Measurements from ENCODE around the gene IFITM1.
"Not testable (repeated sequence)": the region's sequence is repeated elsewhere in the genome, so short reads cannot be mapped to it uniquely, and the experiment has no call there.

The IFITM1 gene

GRCh38 chr11:309979-310572, 3.8 kb upstream of the IFITM1 start:
- not testable (repeated sequence) for DNase-seq

DNA sequence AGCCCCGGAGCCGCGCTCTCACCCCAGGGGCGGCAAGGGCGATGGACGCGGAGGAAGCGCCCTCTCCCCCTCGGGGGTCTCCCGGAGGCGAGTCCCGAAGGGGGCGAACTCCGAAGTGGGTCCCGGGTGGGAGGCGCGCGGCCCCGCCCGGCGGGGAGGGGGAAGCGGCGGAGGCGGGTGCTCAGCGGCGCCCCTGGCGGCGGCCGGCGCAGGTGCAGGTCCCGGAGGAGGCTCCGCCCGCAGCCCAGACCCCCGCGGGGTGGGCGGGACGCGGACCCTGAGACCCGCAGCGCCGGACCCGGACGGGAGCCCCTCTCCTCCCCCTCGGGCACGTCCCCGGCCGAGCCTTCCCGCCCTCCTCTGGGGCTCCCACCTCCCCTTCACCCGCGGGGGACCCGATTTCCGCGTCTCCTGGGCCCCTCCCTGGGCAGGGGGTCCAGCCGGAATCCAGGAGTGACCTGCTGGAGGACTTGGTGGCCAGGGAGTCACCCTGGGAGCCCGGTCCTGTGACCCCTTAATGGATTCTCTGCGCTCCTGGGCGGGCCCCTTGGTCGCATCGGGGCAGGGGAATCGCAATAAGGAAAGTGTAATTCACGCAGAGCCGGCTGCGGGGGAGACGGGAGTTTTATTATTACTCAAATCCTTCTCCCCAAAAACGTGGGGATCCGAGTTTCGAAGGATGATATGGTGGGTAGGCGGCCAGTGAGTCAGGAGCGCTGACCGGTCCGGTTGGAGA, 2.7 kb upstream of the IFITM1 start:
- DNase-seq = not testable (repeated sequence)

DNA sequence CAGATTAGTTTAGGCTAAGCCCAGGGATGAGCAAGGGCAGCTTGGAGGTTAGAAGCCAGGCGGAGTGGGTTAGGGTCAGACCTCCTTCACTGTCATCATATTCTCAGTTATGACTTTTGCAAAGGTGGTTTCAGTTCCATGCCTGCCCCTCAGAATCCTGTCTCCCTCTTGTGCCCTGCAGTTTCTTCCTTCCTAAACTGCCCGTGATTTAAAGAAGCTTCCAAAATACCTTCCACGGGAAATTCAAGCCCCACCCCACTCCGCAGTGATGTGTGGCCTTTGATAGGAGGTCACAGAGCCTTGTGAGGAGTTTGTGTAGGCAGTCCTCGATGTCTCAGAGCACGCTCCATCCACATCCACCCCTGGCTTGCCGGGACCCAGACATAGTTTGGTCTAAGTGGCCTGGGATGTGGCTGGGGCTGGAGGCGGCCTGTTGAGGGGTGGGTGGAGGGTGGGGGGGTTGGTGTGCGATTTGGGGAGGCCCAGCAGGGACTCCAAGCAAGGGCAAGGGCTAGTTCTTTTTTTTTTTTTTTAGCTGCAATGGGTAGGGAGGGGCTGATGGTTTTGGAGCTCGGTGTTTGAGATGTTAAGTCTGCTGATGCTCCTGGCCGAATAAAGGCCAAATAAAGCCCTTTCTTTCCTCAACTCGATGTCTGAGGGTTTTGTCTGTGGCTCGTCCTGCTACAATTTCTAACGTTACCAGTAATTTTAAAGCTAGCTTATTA, 1.6 kb upstream of the IFITM1 start:
- no peak for DNase-seq

GRCh38 chr11:313304-313786, 495 bp upstream of the IFITM1 start:
- no peak for DNase-seq

- not testable (repeated sequence) for DNase-seq
Measured at GRCh38 chr11:314554-314875, 675 bp downstream of the IFITM1 start.

GRCh38 chr11:315051-315481, 1.2 kb downstream of the IFITM1 start:
- DNase-seq = no peak

GRCh38 chr11:315516-315994, 1.7 kb downstream of the IFITM1 start:
- DNase-seq = no peak

DNA sequence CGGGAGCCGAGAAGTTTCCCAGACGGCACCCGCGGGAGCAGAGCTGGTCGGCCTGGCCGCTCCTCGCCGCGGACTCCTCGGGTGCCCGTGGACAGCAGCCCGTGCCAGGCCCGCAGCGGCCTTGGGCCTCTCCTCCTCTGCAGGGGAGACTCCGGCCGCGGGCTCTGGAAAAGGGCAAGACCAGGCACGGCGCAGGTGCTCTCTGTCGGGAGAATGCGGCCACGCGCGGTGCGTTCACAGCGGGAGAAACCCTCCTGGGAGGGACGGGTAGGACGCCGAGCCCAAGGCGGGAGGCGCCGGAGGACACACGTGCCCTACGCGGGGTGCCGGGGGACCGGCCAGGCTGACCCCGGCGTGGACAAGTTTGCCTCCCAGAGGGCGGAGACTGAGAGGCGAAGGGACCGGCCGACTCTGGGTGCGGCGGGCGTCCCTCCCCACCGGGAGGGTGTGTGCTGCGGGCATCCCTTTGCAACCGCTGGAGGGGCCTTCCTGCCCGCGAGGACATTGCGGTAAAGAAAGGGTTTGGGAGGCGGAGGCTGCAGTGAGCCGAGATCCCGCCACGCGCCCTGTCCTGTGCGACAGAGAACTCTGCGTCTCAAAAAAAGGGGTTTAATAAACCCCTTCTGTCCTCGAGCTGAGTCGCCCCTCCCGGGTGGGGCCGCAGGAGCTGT, 2.3 kb downstream of the IFITM1 start:
- no peak for DNase-seq

- no peak for DNase-seq
Measured at GRCh38 chr11:316891-317301, 3.1 kb downstream of the IFITM1 start.

DNA sequence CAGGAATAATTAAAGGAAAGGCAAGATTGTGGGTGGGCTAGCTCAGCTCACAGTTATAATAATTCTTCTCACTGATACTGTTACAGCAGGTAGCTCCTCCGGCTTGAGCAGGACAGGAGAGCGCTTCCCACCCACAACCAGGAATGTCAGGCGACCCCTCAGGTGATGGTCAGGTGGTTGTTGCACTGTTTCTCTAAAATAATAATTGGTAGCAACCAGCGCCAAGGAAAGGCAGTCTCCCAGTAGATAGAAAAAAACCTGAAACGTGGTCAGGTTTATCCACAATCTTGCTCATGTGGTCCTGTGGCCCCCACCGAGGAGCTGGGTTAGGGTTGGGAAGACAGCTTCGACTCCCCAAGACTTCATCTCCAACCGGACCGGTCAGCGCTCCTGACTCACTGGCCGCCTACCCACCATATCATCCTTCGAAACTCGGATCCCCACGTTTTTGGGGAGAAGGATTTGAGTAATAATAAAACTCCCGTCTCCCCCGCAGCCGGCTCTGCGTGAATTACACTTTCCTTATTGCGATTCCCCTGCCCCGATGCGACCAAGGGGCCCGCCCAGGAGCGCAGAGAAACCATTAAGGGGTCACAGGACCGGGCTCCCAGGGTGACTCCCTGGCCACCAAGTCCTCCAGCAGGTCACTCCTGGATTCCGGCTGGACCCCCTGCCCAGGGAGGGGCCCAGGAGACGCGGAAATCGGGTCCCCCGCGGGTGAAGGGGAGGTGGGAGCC, 4.0 kb downstream of the IFITM1 start:
- DNase-seq = not testable (repeated sequence)

DNA sequence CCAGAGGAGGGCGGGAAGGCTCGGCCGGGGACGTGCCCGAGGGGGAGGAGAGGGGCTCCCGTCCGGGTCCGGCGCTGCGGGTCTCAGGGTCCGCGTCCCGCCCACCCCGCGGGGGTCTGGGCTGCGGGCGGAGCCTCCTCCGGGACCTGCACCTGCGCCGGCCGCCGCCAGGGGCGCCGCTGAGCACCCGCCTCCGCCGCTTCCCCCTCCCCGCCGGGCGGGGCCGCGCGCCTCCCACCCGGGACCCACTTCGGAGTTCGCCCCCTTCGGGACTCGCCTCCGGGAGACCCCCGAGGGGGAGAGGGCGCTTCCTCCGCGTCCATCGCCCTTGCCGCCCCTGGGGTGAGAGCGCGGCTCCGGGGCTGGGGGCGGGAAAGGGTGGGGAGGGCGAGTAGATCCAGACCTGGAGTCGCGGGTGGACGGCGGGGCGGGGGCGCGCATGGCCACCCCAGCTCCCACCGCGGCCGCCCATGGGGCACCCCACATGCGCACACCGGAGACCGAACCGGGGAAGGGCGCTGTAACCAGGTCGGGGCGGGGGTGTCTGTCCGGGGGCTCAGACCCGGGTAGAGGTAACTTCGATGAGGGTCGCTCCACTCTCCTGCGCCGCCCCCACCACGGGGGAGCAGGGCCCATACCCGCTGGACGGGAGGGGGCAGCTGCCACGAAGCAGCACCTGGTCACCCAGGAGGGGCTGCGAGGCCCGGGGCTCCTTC, 4.7 kb downstream of the IFITM1 start:
- DNase-seq = not testable (repeated sequence)

DNA sequence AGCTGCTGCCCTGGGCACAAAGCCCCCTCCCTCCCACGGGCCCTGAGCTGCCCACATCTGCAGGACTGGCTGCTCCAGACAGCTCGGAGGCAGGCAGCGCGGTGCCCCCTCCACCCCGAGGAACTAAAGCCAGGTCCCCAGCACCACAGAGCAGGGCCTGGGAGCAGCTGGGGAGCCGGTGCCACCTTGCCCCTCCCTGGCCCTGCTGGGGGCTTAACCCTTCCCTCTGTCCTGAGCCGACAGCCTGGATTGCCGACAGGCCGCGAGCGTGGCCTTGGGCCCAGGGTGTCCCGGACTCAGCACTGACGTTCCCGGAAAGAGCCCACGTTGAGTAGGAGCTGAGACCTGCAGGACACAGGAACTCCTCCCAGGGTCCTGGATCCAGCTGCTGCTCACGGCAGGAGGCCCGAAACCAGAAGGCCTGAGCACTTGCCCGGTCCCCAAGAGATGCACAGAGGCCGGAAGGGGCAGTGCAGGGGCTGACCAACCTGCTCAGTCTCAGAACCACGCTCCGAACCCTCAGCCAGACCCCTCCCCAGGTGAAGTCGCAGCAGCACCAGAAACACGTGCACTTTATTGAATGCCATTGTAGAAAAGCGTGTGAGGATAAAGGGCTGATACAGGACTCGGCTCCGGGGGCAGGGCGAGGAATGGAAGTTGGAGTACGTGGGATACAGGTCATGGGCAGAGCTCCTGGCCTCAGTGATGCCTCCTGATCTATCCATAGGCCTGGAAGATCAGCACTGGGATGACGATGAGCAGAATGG, 5.5 kb downstream of the IFITM1 start:
- DNase-seq = not testable (repeated sequence)

- DNase-seq = not testable (repeated sequence)
Measured at GRCh38 chr11:319888-320273, 6.0 kb downstream of the IFITM1 start.

DNA sequence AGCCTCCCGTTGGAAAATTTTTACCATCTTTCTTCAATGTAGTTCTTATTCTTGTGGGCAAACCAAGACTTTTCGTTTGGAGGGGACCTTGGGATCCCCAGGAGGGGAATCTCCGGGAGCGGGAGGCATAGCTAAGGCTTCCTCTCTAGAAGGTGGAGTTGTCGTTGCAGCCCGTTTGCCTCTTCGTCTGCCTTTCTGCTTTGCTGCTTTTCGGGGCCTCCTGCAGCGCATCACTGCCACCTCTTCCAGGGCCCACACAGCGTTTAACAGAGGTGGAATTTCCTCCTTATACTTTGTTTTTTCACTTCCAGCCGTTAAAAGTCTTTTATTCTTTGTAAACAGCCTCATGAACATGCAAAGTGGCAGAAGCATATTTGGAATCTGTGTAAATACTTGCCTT, 10.3 kb downstream of the IFITM1 start:
- no peak for DNase-seq

- not testable (repeated sequence) for DNase-seq
Measured at GRCh38 chr11:324593-325517, 11.0 kb downstream of the IFITM1 start.

- DNase-seq = no peak
Measured at GRCh38 chr11:325796-326591, 12.2 kb downstream of the IFITM1 start.

GRCh38 chr11:326592-326841, 12.7 kb downstream of the IFITM1 start:
- no peak for DNase-seq

- DNase-seq = peak in 1 of 2 experiments; percentile 27
Measured at GRCh38 chr11:326842-327580, 13.2 kb downstream of the IFITM1 start.

DNA sequence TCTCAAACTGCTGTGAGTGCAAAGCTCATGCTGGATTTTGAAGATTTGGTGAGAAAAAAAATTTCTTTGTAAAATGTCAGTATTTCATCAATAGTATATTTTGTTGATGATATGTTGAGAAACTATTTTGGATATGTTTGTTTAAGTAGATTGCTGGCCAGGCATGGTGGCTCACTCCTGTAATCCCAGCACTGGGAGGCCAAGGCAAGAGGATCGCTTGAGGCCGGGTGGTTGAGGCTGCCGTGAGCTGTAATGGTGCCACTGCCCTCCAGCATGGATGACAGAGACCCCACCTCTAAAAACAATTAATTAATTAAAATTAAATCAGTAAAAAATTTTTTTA, 13.7 kb downstream of the IFITM1 start:
- no peak for DNase-seq

All from activated CD4-positive, alpha-beta T cell treated with anti-CD3 and anti-CD28 coated beads, Interleukin-2, amount 50 U/mL, for 4 hours (primary cell).